ENCODE measurements around the gene SYNDIG1. TPM values are rescaled to one million over a fixed set of nuclear protein-coding genes. Genes with fewer than 3 reads are reported as not detected.

SYNDIG1 gene
- polyA plus RNA-seq, 1 experiment, result not detected

GRCh38 chr20:24521032-24521431, 51.6 kb downstream of the SYNDIG1 start:
- TF ChIP-seq, protein P1, sequence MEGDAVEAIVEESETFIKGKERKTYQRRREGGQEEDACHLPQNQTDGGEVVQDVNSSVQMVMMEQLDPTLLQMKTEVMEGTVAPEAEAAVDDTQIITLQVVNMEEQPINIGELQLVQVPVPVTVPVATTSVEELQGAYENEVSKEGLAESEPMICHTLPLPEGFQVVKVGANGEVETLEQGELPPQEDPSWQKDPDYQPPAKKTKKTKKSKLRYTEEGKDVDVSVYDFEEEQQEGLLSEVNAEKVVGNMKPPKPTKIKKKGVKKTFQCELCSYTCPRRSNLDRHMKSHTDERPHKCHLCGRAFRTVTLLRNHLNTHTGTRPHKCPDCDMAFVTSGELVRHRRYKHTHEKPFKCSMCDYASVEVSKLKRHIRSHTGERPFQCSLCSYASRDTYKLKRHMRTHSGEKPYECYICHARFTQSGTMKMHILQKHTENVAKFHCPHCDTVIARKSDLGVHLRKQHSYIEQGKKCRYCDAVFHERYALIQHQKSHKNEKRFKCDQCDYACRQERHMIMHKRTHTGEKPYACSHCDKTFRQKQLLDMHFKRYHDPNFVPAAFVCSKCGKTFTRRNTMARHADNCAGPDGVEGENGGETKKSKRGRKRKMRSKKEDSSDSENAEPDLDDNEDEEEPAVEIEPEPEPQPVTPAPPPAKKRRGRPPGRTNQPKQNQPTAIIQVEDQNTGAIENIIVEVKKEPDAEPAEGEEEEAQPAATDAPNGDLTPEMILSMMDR (IDR thresholded peaks at IDR 0.05; ENCODE audit: low read depth, low read length), result no peak
- no peak for DNase-seq (ENCODE audit: low read depth, low spot score)
- CTCF ChIA-PET, result interaction anchor here (0.7 kb wide), 1 partner anchor 9 kb away, joined by 4 read pairs; no protein-coding TSS in a partner anchor
- H3K27ac ChIP-seq (ENCODE audit: low read depth, low read length), result no peak overlapping the region
- no peaks in the 10 kb centered on the region for H3K27me3 ChIP-seq (ENCODE audit: control insufficient read depth, insufficient read depth, low read length)
- H3K9me3 ChIP-seq (ENCODE audit: control insufficient read depth, insufficient read depth, low read length), result no peaks in the 10 kb centered on the region
- POLR2A ChIA-PET, result no interaction called here
- H3K4me3 ChIP-seq (ENCODE audit: low read depth, low read length), result no peak overlapping the region

DNA sequence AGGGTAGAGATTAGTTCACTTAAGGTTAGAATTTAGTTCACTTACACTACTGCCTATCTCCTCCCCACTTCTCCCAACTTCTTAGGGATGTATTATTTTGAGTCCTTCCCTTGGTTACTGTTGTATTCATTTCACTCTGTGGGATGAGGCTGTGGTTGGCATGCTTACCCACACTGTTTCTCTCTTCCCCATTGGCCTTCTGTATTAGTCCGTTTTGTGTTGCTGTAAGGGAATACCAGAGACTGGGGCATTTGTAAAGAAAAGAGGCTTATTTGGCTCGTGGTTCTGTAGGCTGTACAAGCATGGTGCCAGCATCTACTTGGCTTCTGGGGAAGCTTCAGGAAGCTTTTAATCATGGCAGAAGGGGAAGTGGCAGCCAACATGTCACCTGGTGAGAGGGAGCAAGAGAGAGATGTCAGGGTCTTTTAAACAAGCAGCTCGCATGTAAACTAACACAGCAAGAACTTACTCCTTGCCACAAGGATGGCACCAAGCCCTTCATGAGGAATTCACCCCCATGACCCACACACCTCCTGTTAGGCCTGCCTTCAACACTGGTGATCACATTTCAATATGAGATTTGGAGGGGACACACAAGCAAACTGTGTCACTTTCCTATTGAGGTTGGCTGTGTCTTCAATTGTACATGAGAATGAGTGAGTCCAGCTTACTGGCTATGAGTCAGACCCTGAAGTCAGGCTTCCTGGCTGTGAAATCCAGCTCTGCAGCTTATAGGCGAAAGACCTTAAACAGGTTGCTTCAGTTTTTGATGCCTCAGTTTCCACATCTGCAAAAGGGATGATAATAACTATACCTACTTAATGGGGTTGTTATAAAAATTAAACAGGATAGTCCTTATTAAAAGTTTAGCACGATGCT, 53.3 kb downstream of the SYNDIG1 start:
- CTCF ChIA-PET, result no interaction called here

GRCh38 chr20:24523661-24524060, 54.2 kb downstream of the SYNDIG1 start:
- Histone ChIP-seq H3K27ac (ENCODE audit: low read depth, low read length) (no peak overlapping the region), H3K4me3 (ENCODE audit: low read depth, low read length) (no peak overlapping the region), H3K9me3 (ENCODE audit: control insufficient read depth, insufficient read depth, low read length) (no peaks in the 10 kb centered on the region), H3K27me3 (ENCODE audit: control insufficient read depth, insufficient read depth, low read length) (no peaks in the 10 kb centered on the region)
- ChIA-PET POLR2A (no interaction called here), CTCF (no interaction called here)
- TF ChIP-seq, protein P1 (IDR thresholded peaks at IDR 0.05; ENCODE audit: low read depth, low read length), result no peak
- no peak for DNase-seq (ENCODE audit: low read depth, low spot score)

More for the DNA sequence above, 53.3 kb downstream of the SYNDIG1 start:
- Histone ChIP-seq H3K27me3 (ENCODE audit: control insufficient read depth, insufficient read depth, low read length) (no peaks in the 10 kb centered on the region), H3K4me3 (ENCODE audit: low read depth, low read length) (no peak overlapping the region), H3K9me3 (ENCODE audit: control insufficient read depth, insufficient read depth, low read length) (no peaks in the 10 kb centered on the region), H3K27ac (ENCODE audit: low read depth, low read length) (no peak overlapping the region)
- POLR2A ChIA-PET, result no interaction called here
- TF ChIP-seq, protein P1 (IDR thresholded peaks at IDR 0.05; ENCODE audit: low read depth, low read length), result no peak
- no peak for DNase-seq (ENCODE audit: low read depth, low spot score)

GRCh38 chr20:24528583-24529368, 59.3 kb downstream of the SYNDIG1 start:
- TF ChIP-seq, protein P1 (IDR thresholded peaks at IDR 0.05; ENCODE audit: low read depth, low read length), result no peak
- POLR2A ChIA-PET, result no interaction called here
- H3K4me3 ChIP-seq (ENCODE audit: low read depth, low read length), result no peak overlapping the region
- no peak overlapping the region for H3K27ac ChIP-seq (ENCODE audit: low read depth, low read length)
- CTCF ChIA-PET, result no interaction called here
- H3K27me3 ChIP-seq (ENCODE audit: control insufficient read depth, insufficient read depth, low read length), result no peaks in the 10 kb centered on the region
- no peaks in the 10 kb centered on the region for H3K9me3 ChIP-seq (ENCODE audit: control insufficient read depth, insufficient read depth, low read length)
- no peak for DNase-seq (ENCODE audit: low read depth, low spot score)

- no peaks in the 10 kb centered on the region for H3K27me3 ChIP-seq (ENCODE audit: control insufficient read depth, insufficient read depth, low read length)
- CTCF ChIA-PET, result no interaction called here
- H3K4me3 ChIP-seq (ENCODE audit: low read depth, low read length), result no peak overlapping the region
- POLR2A ChIA-PET, result no interaction called here
- no peak for DNase-seq (ENCODE audit: low read depth, low spot score)
- H3K27ac ChIP-seq (ENCODE audit: low read depth, low read length), result no peak overlapping the region
- TF ChIP-seq, protein P1 (IDR thresholded peaks at IDR 0.05; ENCODE audit: low read depth, low read length), result no peak
- no peaks in the 10 kb centered on the region for H3K9me3 ChIP-seq (ENCODE audit: control insufficient read depth, insufficient read depth, low read length)
Observed at GRCh38 chr20:24529369-24529719, 59.9 kb downstream of the SYNDIG1 start.

Measured in AG04450 (cell line).